Brain pericyte (primary cell): ENCODE data around the gene TRMT2B.
"Not testable (repeated sequence)": the region's sequence is repeated elsewhere in the genome, so short reads cannot be mapped to it uniquely, and the experiment has no call there.

ENCODE experiments used
- DNase-seq: peaks from one replicate; pipeline ENCODE4 v3.0.0-alpha.2; 2012; ENCODE audit warnings: low read depth, low spot score

Gene TRMT2B, protein sequence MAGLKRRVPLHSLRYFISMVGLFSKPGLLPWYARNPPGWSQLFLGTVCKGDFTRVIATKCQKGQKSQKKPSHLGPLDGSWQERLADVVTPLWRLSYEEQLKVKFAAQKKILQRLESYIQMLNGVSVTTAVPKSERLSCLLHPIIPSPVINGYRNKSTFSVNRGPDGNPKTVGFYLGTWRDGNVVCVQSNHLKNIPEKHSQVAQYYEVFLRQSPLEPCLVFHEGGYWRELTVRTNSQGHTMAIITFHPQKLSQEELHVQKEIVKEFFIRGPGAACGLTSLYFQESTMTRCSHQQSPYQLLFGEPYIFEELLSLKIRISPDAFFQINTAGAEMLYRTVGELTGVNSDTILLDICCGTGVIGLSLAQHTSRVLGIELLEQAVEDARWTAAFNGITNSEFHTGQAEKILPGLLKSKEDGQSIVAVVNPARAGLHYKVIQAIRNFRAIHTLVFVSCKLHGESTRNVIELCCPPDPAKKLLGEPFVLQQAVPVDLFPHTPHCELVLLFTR

DNA sequence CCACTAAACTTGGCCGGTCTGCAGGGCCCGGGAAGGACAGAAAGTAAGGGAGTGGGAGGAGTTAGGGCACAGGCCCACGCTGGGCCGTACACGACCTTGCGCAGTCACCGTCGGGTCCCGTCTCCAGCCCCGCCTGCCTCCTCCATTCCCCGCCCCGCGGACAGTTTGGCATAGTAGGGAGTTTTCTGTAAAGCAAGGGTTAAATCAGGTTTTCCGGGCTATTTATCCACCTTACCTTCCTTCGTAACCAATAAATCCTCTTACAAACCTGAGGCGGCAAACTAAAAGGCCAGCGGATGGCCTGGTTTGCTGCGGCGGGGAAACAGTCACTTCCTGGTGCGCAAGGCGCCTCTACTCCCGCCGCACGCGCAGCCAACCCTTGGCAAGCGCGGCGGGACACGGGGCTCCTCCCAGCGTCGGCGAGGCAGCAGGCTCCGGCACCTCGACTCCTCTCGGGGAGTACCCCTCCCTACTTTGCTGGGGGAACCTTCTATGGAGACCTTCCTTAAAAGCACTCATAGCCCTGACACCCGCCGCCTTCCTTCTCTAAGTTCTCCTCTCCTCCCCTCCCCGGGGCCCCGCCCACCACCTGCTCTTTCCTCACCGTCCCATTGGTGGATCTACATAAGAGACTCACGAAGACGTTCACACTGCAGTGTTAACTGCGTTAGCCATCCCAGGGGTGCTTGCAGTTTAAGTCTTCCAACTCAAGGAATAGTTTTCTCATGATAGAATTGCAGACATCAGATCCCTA is at the start of gene TRMT2B:
Gene TRMT2B, minus strand, starts transcription at position 563 of the 754 bp plus-strand sequence. CDS start 9,822 bp downstream, outside the sequence.
- DNase-seq: peak; percentile 17

DNA sequence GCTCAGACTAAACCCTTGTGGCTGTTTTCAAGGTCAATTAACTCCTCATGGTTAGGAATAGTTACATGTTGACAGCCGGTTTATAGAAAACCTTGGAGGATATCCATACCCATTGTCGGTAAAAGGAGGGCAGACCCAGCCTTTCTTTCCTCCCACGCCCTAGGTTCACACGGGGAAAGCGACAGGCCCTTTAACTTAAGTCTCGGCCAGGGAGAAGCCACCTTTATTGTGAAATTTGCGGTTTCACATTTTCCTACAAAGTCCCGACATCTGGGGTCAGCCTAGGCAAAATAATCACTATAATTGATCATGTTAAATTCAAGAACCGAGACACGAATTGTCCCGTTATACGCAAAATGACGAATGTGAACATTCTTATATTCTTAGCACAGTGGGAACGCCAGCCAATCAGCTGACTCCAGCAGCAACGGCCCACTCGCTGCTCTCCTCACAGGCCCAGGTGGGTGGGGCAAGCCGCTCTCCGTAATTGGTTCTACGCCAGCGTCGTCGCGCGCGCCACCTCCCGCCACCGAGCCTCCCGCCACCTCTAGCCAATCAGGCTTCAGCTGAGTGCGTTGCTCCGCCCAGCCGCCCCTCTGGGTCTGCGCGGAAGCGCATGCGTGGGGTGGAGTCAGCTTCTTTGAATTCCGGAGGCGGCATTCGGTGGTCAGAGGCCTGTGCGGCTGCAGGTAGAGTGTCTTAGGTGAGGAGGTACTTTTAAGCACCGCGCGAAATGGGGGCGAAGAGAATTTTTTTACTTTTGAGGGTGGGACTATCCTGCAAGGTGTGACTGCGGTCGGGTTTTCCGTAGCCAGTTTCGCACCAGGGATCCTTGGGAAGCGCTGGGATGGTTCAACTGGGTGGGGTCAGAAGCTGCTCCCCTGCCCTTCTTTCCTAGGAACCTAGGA is 45.9 kb upstream of the TRMT2B start, which contains the start of gene CENPI:
Gene CENPI, plus strand, starts transcription at position 659 of the 908 bp plus-strand sequence. CDS start 2,867 bp downstream, outside the sequence.
- peak; percentile 86 for DNase-seq

GRCh38 chrX:101091817-101092216 is 39.9 kb upstream of the TRMT2B start:
- DNase-seq: no peak

- DNase-seq: no peak
Measured at GRCh38 chrX:101081231-101081630, 29.3 kb upstream of the TRMT2B start.

GRCh38 chrX:101080326-101081124 is 28.6 kb upstream of the TRMT2B start:
- no peak for DNase-seq

DNA sequence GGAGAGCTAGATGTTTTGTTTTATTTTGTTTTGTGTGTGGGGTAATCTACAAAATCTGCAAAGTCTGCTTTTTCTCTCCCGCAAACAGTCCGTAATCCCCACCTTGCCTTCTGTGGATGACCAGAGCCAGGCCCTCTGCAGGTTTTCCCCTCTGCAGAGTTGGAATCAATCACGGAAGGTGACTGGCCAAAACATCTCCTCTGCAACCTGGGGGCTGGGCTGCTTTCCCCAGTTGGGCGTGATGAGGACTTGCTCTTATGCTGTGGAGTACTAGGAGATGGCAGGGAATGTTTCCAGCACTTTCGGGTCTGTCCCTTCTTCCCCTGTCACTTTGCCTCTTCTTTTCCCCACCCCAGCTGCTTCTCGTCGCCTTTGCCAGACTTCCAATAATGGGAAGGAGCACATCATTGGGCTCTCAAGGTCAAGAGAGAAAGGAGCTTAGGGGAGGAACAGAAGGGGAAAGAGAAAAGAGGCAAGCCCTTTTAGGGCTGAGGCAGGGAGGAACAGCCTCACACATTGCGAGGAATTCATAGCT is 27.9 kb upstream of the TRMT2B start:
- no peak for DNase-seq

DNA sequence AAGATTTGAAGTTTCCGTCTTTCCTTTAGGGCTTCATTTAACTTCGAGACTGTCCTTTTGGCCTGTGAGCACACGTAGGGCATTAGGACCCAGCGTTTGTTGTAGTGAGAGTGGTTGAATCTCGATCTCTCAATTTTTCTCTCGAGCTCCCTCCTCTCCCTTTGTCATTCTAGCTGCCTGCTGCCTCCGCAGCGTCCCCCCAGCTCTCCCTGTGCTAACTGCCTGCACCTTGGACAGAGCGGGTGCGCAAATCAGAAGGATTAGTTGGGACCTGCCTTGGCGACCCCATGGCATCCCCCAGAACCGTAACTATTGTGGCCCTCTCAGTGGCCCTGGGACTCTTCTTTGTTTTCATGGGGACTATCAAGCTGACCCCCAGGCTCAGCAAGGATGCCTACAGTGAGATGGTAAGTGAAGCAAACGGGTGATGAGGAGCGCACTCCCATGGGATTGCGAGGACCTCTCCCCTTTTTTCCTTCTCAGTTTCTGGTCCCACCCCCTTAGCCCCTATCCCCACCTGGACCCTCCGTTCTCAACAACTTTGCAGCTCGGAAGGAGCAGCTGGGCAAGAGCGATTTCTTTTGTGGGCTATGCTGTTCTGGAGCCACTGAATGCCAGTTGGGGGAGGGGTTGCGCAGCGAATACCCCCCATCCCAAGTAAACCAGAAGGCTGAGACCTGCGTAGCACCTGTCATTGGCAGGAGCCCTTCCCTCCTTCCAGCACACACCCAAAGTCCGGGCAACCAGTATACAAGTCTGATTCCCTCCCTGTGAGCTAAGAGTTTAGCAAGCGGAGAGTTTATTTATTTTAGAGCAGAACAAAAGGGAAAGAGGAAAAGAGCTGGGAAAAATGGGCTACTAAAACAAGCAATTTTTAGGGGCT is 27.0 kb upstream of the TRMT2B start, which contains the start of gene TMEM35A:
Gene TMEM35A, plus strand, starts transcription at position 164 of the 883 bp plus-strand sequence. Its CDS starts 124 bp downstream, at position 288.
- DNase-seq: no peak

GRCh38 chrX:101071582-101071981 is 19.7 kb upstream of the TRMT2B start:
- DNase-seq: no peak

- DNase-seq: no peak
Measured at GRCh38 chrX:101062176-101062575, 10.3 kb upstream of the TRMT2B start.

- DNase-seq: no peak
Measured at GRCh38 chrX:101057093-101057714, 5.3 kb upstream of the TRMT2B start.

DNA sequence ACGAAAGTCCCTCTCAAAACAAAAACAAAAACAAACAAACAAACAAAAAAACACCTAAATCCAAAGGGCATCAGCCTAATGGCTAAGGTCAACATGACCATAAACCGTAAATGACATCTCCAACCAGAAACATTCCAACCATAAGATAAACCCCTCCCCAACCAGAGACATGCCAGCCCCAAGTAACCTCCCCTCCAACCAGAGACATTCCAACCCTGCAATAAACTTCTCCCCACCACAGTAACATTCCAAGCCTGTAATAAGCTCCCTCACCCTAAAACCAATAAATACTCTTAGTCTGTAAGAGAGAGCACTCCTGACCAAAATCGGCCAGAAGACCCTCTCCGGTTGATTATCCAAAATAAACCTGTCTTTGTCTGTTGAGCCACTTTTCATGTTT is 4.6 kb upstream of the TRMT2B start:
- DNase-seq: not testable (repeated sequence)

- DNase-seq: no peak
Measured at GRCh38 chrX:101051153-101051548, 760 bp downstream of the TRMT2B start.

DNA sequence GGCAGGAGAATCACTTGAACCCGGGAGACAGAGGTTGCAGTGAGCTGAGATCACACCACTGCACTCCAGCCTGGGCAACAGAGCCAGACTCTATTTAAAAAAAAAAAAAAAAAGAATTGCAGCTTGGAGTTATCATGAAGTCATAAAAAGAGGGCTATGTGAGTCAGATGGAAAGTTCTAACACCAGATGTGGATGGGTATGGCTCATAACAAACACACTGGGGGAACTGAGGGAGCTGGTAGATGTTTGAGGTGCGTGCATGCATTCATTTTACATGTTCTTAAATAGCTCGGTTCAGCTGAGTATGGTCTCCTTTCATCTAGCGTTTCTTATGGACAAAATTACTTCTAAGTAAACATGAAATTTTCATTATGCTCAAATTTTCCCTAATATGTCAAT is 11.7 kb downstream of the TRMT2B start:
- DNase-seq: no peak

DNA sequence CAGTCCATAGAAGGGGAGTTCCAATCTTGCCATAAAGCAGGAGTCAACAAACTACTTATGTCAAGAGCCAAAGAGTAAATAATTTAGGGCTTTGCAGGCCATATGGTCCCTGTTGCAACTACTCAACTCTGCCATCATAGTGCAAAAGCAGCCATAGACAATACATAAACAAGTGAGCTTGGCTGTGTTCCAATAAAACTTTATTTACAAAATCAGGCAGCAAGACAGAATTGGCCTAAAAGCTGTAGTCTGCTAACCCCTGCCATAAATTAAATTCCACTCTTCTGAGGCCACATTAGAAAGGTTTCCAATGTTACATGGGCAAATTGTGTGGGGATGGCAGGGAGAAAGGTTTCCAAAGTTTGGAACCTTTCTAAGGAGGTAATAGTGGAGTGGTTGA is 14.7 kb downstream of the TRMT2B start:
- DNase-seq: no peak

GRCh38 chrX:101029665-101030064 is 22.2 kb downstream of the TRMT2B start:
- DNase-seq: no peak

DNA sequence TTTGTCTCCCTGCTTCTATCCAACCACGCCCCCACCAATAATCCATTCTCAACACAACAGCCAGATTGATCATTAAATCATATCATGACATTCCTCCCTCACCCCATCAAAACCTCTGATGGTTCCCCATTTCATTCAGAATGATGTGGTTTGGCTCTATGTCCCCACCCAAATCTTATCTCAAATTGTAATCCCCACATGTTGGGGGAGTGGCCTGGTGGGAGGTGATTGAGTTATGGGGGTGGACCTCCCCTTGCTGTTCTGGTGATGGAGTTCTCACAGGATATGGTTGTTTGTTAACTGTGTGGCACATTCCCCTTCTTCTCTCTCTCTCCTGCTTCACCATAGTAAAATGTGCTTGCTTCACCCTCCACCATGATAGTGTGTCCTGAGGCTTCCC is 23.3 kb downstream of the TRMT2B start:
- no peak for DNase-seq

DNA sequence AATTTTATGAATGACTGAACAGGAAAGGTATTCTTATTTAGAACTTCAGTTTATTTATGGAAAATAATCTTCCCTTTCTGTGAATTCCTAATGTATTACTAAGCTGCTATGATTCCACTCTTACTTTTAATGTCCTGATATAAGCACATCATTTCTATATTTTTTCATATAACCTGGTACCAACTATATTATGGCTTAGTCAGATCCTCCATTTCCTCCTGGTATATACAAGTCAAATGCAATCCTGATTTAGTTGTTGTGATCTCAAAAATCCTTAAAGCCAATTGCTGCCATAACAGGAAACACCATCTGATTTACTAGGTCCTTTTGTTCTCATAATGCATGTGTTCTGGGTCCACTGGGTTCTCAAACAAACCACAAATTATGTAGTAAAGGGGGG is 26.8 kb downstream of the TRMT2B start:
- DNase-seq: no peak

GRCh38 chrX:101022020-101022419 is 29.9 kb downstream of the TRMT2B start:
- no peak for DNase-seq

DNA sequence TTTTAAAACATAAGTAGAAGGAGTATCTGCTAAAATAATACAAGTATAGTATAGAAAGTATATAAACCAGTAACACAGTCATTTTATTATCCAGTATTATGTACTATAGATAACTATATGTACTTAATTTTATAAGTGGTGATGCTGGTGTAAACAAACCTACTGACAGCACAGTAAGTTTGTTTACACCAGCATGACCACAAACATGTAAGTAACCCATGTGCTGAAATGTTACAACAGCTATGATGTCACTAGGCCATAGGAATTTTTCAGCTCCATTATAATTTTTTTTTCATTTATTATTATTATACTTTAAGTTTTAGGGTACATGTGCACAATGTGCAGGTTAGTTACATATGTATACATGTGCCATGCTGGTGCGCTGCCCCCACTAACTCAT is 39.9 kb downstream of the TRMT2B start:
- DNase-seq: not testable (repeated sequence)
